Suppressor macrophage treated with lipopolysaccharide for 4 hours (primary cell): ENCODE results near the gene SLC12A9.
"Not testable (repeated sequence)": the region's sequence is repeated elsewhere in the genome, so short reads cannot be mapped to it uniquely, and the experiment has no call there.

Source experiments
- DNase-seq: peaks from one replicate; pipeline ENCODE4 v3.0.0-alpha.2; 2020

Gene SLC12A9

GRCh38 chr7:100825751-100826513 is 26.6 kb upstream of the SLC12A9 start:
- no peak for DNase-seq

- no peak for DNase-seq
Observed at GRCh38 chr7:100826514-100827329, 25.8 kb upstream of the SLC12A9 start.

- DNase-seq: no peak
Observed at GRCh38 chr7:100827330-100828226, 24.9 kb upstream of the SLC12A9 start, which contains the start of gene EPHB4. TSS of gene EPHB4 (minus strand) at chr7:100827523. CDS start at chr7:100827030, 493 bp downstream.

- DNase-seq: no peak
Observed at GRCh38 chr7:100829150-100829716, 23.3 kb upstream of the SLC12A9 start.

- DNase-seq: no peak
Observed at GRCh38 chr7:100830396-100830795, 22.1 kb upstream of the SLC12A9 start.

GRCh38 chr7:100832281-100832633 is 20.3 kb upstream of the SLC12A9 start:
- DNase-seq: no peak

- DNase-seq: no peak
Observed at GRCh38 chr7:100835903-100836811, 16.4 kb upstream of the SLC12A9 start.

- DNase-seq: no peak
Observed at GRCh38 chr7:100836812-100837098, 15.8 kb upstream of the SLC12A9 start.

GRCh38 chr7:100837099-100837836 is 15.2 kb upstream of the SLC12A9 start:
- peak; percentile 86 for DNase-seq

- DNase-seq: no peak
Observed at GRCh38 chr7:100839361-100839760, 13.2 kb upstream of the SLC12A9 start.

GRCh38 chr7:100840470-100841100 is 11.9 kb upstream of the SLC12A9 start:
- no peak for DNase-seq

- DNase-seq: no peak
Observed at GRCh38 chr7:100847360-100847759, 5.2 kb upstream of the SLC12A9 start.

GRCh38 chr7:100854146-100854895 is 1.8 kb downstream of the SLC12A9 start:
- no peak for DNase-seq

GRCh38 chr7:100854899-100855298 is 2.4 kb downstream of the SLC12A9 start:
- DNase-seq: not testable (repeated sequence)

- DNase-seq: no peak
Observed at GRCh38 chr7:100855515-100855914, 3.0 kb downstream of the SLC12A9 start.

- no peak for DNase-seq
Observed at GRCh38 chr7:100856871-100857282, 4.4 kb downstream of the SLC12A9 start.

GRCh38 chr7:100859856-100860255 is 7.3 kb downstream of the SLC12A9 start:
- DNase-seq: no peak

- DNase-seq: no peak
Observed at GRCh38 chr7:100860702-100861615, 8.4 kb downstream of the SLC12A9 start.

GRCh38 chr7:100861616-100861985 is 9.1 kb downstream of the SLC12A9 start:
- DNase-seq: no peak
